GM21367 (cell line): ENCODE data around the gene NEK3.
A peak's percentile ranks its signal among the peaks of the same experiment; 100 is the strongest.
"Not testable (repeated sequence)": the region's sequence is repeated elsewhere in the genome, so short reads cannot be mapped to it uniquely, and the experiment has no call there.

Experiments used
- ATAC-seq: cut with Tn5 transposase; IDR thresholded peaks from one replicate; pipeline ENCODE4 v1.9.1; 2021; ENCODE audit not compliant: unreplicated experiment

Gene NEK3

DNA sequence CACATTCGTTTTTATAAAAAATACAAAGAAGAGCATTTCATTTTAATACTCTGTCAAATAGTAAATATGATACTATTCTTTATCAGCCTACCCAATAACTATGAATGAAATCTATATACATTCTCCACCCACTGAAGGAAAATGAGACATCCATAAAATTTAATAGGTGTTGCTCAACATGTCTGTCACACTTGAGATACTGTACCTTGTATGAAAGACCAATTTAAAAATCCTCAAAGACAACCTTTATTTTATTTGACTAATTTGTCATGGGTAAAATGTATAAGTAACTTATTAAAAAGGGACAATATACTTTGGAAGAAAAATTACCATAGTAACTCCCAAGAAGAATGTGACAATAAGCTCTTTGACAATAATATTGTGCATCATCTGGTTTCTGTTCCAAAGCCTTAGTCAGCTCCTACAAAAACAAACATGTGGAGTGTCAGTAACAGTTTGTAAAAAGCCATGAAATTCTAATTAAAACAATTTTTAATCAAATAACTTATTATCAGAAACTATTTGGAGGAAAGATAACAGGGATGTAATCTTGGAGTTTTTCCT, 11.5 kb upstream of the NEK3 start:
- ATAC-seq = not testable (repeated sequence)

DNA sequence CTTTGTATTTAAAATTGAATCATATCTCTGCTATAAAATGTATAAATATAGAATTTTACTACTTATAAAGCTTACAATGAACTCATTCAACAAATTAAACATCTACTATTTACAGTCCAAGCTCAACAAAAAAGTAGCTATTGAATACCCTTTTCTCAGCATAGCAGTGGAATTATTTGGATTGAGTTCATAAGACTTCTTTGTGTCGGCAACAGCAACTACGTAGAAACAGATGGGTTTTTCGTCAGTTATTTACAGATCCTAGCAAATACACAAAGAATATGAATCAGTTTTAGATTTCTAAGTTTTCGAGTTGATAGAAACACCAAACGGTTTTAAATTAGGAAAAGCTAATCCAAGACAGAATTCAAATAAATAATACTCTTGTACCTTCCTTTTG, 10.4 kb upstream of the NEK3 start:
- no peak for ATAC-seq

DNA sequence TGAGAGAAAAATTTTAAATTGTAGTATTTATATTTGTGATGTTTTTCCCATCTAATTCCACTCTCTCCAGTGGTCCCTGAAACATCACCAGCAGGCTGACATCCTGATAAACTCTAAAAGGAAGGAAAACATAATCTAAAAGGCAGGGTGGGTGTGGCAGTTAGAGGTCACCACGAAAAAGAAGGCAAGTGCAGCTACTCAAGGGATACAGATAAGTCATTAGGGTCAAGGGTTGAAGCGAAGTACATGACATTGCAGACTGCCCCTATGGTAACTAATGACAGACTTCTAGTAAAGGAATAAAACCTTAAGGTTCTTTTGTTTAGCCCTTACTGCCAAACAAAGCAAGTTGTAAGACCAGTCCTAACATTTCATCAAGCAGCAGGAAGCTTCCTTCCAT, 6.0 kb upstream of the NEK3 start:
- ATAC-seq = no peak

DNA sequence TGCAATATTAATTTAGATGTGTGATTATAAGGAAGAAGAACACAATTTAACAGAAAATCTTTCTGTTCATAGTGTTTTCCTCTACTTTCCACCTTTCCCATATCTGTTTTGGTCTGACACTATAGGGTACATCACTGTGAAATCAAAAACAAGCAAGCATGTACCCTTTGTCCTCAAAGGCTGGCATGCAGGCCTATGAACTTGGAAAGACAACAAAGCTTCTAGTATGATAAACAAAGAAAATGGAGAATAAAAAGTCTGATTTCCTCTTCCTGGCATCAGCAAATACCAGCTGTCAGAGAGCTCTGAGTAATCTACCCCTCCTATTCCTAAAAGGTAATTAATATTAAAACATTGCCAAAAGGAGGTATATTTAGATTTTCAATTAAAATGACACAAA, 5.6 kb upstream of the NEK3 start:
- no peak for ATAC-seq

DNA sequence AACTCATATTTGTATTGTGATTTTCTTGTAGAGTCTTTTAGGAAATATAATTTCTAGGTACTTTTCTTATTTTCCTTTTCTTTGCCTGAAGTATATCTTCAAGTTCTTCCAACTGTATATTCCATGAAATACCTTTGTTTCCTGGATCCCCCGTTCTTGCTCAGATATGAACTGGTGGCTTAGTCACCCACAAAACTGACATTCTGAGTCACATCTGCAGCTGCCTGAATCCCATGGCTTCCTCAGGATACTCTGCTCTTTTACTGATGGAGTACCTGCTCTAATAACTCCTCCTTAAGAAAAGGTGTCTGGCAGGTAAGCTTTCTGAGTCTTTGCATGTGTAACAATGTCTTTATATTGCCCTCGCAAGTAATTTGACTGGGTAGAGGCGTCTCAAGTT, 4.5 kb upstream of the NEK3 start:
- ATAC-seq = not testable (repeated sequence)

DNA sequence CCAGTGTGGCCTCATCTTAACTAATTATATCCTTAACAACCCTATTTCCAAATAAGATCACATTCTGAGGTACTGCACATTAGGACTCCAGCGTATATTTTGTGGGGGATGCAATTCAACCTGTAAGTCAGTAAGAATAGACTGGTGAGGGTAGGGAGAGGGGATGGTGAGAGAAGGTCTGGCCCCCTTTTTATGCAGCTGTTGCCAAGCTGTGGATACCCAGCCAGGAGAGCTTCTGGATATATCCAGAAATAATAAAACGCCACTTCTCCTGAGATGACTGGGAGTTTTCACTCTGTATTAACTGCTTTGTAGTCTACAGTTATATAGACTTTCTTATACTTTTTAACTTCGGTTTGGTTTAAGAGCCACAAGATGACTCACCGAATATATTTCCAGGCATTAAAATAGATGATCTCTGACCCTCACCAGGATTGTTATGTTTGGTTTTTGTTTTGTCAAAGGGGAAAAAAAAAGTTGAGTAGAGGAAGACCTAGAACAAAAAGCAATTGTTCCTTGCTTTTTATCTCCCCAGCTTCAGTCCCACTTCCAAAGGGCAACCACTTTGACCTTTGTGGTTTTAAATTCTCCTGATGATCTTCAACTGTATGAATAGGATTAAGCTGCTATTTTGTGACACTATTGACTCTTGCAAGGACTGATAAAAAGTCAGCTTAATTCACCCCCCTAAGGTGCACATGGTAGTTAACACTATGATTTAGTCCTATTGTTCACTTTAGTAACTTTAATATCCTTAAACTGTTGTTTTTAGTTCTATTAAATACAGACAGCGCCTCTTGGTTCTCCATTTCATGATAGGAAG, 3.1 kb upstream of the NEK3 start:
- no peak for ATAC-seq

DNA sequence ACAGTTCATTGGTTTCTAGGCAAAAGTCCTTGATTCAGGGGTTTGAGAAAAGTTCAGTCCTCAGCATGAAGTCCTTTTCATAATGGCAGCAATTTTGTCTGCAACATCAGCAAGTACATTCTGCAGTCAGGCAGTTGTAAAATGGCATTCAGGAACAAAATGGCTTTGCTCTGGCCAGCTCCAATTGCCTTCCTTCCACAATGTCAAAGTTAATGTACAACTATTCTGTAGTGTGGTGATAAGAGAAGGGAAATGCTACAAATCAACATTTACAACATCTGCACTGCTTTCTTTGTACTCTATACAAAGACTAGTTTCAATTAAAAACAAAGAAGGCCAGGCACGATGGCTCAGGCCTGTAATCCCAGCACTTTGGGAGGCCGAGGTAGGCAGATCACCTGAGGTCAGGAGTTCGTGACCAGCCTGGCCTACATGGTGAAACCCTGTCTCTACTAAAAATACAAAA, 1.8 kb upstream of the NEK3 start:
- ATAC-seq = no peak

DNA sequence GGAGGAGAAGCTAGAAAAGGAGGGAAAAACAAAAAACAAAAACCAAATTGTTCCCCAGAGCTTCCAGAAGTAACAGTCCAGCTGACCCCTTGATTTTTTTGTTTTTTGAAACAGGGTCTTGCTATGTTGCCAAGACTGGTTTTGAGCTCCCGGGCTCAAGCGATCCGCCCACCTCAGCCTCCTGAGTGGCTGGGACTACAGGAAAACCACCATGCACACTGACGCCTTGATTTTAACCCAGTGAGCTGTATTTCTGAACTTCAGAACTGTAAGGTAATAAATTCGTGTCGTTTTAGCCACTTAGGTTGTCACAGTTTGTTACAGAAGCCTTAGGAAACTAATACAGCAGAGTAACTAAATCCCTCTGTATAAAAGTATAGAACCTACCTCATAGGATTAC, 1.1 kb upstream of the NEK3 start:
- ATAC-seq = no peak

DNA sequence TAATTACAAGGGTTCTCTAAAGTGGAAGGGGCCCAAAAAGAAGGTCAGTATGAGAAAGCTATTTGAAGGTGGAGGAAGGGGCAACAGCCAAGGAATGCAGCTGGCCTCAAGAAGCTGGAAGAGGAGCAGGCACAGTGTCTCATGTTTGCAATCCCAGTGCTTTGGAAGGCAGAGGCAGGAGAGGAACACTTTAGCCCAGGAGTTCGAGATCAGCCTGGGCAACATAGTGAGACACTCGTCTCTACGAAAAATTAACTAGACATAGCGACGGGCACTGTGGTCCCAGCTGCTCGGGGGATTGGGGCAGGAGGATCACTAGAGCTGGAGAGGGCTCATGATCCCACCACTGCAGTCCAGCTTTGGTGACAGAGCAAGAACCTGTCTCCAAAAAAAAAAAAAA, 656 bp upstream of the NEK3 start:
- no peak for ATAC-seq

DNA sequence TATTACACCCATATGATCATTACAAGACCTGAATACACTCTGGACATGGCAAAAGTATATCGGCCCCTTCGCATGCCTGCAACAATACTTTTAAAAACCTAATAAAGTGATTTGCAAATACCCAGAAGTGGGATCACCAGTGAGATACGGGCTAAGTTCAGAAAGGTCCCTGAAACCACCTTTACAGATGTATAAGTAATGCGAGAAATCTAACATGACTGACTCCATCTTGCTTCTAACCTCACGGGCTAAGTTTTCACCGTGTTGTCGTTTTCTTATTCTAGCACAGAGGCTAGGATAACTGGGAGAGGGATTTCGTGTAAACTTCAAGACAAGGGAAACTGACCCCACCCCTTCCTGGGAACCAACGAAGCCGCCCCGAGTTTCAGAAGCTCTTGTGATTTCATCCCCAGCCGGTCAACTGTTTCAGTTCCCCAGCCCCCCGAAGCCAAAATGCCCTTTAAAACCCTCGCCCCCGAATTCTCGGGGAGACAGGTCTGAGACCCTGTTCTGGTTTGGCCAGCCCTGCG, 703 bp downstream of the NEK3 start:
- ATAC-seq = peak; percentile 18

DNA sequence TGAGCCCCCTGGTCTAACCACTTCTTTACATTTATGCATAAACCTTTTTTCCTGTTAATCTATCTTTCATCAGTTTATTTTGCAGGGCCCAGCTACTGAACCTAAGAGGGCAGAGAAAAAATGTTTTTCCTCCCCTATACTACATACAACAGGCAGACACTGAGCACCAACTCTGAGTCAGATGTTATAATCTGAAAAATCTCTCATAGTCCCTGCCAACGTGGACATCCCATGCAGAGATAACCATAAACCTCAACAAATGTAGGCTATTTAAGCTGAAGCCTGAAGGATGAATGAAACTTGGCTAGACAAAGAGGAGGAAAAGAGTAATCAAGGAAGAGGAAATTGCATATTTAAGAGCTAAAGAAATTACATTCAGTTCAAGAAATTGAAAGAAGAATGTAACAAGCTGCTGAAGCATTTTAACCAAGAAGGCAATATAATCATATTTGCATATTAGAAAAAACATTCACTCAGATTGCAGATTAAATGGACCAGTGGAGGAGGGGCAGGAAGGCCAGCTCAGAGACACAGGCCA, 2.6 kb downstream of the NEK3 start:
- ATAC-seq = no peak

DNA sequence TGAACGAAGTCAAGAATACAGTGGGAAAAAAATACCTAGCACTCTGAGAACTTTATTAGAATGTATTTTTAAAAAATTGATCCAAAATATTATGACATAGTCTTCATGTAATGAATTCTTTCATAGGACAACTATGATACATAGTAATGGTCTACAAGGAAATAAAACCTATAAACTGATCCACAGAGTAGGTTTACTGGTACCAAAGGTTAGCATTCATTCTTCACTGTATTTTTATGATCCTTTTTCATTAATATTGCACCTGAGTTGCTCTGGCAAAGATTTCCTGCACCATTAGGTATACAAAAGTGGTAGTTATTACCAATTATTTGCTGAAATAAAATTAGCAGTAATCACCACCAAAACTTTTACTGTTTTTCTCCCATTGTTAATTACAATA, 4.2 kb downstream of the NEK3 start:
- ATAC-seq = no peak

DNA sequence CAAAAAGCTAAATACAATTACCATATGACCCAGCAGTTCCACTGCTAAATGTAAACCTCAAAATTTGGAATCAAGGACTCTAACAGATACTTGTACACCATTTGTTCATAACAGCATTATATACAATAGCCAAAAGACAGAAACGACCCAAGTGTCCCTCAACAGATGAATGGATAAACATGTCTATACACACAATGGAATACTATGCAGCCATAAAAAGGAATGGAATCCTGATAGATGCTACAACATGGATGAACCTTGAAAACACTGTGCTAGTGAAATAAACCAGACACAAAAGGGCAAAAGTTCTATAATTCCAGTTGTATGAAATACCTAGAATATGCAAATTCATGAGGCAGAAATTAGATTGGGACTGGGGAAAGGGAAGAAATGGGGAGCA, 12.2 kb downstream of the NEK3 start:
- no peak for ATAC-seq

DNA sequence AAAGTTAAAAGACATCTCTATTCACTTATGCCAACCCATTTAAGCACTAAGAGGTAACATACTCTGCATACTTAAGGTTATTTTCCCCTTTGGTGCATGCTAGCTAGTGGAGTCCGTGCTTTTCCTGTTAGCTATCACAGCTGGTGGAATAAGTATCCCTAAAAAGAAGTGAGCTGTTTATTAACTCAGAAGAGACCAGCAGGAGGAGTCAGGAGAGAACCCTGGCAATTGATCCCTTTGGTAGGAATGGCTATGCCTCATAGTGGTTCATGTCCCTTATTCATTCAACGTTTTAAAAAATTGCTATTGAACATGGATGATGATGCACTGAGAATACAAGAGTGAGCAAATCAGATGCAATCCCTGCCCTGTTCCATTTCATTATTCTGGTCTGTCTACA, 18.1 kb downstream of the NEK3 start:
- ATAC-seq = no peak

DNA sequence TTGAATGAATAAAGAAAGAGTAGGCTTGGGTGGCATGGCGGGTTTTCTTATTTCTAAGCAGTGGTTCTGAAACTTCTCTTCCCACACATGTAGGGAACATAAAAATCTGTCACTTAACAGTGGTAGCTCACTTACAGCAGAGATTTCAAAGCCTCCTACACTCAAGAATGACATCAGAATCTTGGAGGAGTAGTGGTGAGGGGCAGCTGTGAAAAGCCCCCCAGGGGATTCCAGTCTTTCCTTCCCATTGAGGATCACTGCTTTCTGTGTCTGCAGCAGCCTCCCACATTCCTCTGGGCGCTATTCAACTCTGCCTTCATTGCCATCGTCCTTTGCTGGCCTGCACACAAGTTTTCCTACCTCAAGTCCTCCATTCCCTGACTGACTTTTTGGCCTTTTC, 21.9 kb downstream of the NEK3 start:
- ATAC-seq = no peak

DNA sequence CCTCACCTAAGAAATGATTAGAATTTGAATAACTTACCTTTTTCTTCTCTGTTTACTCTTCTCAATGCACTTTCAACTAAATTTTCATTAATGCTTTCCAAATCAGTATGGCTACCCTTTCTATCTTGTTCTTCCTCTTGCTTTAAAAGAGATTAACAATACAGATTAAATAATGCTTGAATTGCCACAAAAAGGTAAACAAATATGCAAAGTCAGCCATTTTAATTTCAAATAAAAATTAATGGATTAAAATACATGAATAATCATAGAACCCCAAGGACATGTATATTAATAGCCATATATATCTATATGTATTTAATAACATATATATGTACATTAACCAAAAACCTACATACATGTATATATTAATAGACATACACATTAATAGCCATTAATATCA, 22.6 kb downstream of the NEK3 start:
- no peak for ATAC-seq

DNA sequence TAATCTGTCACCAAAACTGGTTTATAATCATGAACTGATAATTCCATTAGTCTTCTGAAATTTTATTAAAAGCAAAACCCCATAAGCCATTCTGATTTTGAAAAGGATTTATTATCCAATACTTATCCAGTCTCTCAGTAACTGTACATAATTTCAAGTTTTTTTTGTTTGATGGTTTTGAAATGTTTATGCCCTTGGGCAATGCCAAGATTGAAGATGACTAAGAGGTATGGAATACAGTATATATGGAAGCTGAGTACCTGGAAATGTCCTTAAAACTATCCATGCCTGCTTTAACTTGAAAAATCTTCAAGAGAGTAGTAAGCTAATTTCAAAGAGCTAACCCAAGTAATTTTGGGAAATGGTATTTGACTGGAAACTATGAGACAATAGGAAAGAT, 28.8 kb downstream of the NEK3 start:
- no peak for ATAC-seq

DNA sequence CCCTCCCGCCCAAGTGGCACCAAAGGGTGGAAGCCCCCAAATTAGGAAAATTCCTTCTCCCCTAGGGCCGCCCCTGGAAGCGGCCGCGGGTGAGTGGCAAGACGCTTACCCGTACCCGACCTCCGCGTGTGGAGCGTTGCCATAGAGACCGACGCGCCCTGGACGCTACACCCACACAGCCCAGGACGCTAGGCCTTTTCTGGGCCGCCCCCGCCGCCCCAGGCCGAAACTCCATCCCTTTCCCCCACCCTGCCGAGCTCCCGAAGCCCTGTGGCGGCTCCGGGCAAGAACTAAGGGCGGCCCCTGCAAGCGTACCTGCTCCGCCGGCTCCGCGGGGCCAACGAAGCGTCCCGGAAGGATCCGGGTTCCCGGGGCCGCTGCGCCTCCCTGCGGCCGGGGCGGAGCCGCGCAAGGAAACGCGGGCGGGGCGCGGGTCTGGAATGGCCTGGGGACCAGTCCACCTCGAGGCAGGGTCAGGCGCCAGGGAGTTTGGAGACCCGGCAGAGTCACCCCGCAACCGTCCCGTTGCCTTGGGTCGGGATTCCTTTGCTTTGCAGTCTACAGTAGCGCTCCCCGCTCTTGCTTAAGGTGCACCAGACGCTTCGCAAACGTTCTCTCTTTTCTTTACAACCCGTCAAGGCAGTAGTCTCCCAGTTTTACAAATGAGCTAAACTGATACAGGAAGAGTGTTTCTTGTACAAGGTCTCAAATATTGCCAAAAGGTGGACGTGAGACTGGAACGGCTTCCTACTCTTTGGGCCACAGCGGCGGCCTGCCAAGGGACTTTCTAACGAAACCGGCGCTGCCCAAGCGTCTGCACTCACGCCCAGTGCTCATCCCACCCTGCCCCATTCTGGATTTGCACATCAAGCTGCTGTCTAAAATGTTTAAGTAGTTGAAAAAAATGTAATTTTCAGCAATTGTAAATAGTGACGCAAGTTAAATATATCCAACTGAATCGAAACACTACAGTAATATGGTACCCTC, 30.4 kb downstream of the NEK3 start, which contains the start of gene NEK5:
TSS of gene NEK5 (minus strand) at position 360 of the 987 bp plus-strand sequence. CDS start 1,591 bp downstream, outside the sequence.
- peak; percentile 67 for ATAC-seq

DNA sequence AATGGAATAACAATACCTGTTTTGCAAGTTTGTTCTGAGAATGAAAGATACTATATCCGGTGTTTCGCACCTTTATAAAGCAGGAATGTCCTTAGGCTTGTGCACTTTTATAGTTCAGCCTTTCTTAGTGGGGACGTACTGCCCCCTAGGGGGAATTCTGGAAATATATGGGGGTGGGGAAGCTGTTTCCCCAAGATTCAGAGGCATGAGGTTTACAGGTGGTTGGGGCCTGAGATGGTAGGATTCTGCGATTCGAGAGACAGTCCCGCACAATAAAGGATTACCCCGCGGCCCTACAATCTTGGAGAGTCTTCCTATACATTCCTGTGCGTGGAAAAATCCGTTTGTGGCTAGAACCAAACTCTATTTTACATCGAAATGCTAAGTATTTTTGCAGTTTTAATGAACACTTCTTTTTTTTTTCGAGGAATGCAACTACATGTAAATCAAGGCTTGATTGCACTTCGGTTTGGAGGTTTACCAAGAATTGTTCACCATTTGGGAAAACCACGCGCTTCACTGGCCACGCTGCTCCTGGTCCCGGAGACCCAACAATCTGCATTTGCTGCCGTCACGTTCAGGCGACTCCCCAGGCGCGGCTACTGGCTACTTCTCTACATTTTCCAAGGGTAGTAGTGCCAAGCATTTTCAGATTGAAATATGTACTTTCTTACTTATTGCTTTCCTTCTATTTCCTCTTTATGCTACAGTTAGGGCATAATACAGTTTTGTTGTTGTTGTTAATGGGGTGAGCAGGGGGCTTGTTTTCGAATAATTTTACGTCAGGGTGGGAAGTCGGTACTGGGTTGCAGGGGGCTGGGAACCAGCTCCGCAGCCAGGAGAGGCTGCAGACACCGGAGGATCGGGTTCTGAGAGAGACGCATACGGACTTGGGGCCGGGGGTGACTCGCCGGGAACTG, 31.4 kb downstream of the NEK3 start:
- peak; percentile 70 for ATAC-seq

DNA sequence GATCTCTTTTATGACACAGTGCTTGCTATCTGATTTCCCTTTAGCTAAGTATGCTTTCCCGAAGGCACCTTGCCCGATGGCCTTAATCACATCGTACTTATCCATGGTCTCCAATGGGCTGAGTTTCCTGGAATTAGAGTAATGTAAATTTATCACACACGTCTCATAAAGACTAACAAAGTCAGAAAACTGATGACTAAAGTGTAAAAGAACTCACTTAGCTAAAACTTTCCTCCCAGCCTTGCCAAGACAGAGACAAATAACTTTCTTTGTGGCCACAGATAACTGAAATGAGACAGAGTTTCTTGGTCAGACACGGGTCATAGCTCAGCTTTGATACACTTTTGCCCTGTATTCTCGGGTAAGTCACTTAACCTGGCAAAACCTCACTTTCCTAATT, 32.0 kb downstream of the NEK3 start:
- ATAC-seq = no peak
